ENCODE measurements around the gene DAAM2.

DAAM2 gene

GRCh38 chr6:39936857-39937256 lies 144.7 kb downstream of the DAAM2 start:
- DNase-seq: no peak

- no peak for DNase-seq
Measured at GRCh38 chr6:39937686-39938333, 145.6 kb downstream of the DAAM2 start.

- no peak for DNase-seq
Measured at GRCh38 chr6:39938773-39939654, 146.8 kb downstream of the DAAM2 start.

- DNase-seq: no peak
Measured at GRCh38 chr6:39941138-39941537, 149.0 kb downstream of the DAAM2 start.

GRCh38 chr6:39941820-39942219 lies 149.6 kb downstream of the DAAM2 start:
- DNase-seq: no peak

- DNase-seq: no peak
Measured at GRCh38 chr6:39942903-39943580, 150.9 kb downstream of the DAAM2 start.

- no peak for DNase-seq
Measured at GRCh38 chr6:39945626-39946025, 153.4 kb downstream of the DAAM2 start.

GRCh38 chr6:39947611-39948068 lies 155.5 kb downstream of the DAAM2 start:
- no peak for DNase-seq

GRCh38 chr6:39948199-39948791 lies 156.1 kb downstream of the DAAM2 start:
- no peak for DNase-seq

GRCh38 chr6:39950125-39950720 lies 158.0 kb downstream of the DAAM2 start:
- DNase-seq: no peak

- no peak for DNase-seq
Measured at GRCh38 chr6:39951191-39951590, 159.0 kb downstream of the DAAM2 start.

- no peak for DNase-seq
Measured at GRCh38 chr6:39951716-39952115, 159.5 kb downstream of the DAAM2 start.

- no peak for DNase-seq
Measured at GRCh38 chr6:39952167-39952566, 160.0 kb downstream of the DAAM2 start.

GRCh38 chr6:39953076-39953618 lies 161.0 kb downstream of the DAAM2 start:
- DNase-seq: no peak
